ENCODE measurements around the gene MPZL1. TPM values are rescaled to one million over a fixed set of nuclear protein-coding genes. Genes with fewer than 3 reads are reported as not detected.

MPZL1 gene
- total and polyA plus RNA-seq, 4 donors: 173 to 308 (median 265) TPM

DNA sequence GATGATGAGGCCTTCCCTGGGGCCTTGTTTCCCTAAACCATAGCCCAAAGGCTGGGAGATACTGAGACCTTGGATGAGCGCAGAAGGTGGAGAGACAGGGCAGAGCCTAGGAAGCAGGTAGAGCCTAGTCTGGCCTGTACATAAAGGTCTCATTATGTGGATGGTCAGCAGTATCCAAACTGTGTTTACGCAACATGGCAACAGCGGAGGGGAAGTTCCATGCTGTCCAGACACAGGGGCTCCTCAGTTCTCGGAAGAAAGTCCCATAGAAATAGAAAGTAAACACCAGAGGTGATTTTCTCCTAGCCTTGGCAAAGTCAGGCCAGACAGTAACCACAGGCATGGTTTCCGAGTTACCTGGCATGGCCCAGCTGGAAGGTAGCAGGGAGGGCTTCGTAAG is 42.1 kb upstream of the MPZL1 start:
- no peaks in the 10 kb centered on the region for H3K9me3 ChIP-seq (ENCODE audit: control insufficient read depth, insufficient read depth, low read length)
- DNase-seq (ENCODE audit: low read depth in 4 of 6, low spot score in 6 of 6): no peak
- no peak overlapping the region for H3K4me3 ChIP-seq (ENCODE audit: low read depth, low read length)
- H3K36me3 ChIP-seq (ENCODE audit: control insufficient read depth, insufficient read depth, low read length): no peaks in the 10 kb centered on the region
- WGBS (ENCODE audit: insufficient coverage): 82% methylated on average over 6 of the region's 6 CpGs
- H3K27ac ChIP-seq (ENCODE audit: low read depth, low read length): no peak overlapping the region
- H3K4me1 ChIP-seq (ENCODE audit: control insufficient read depth, insufficient read depth, low read length): peaks cover 3% of the 10 kb centered on the region
- H3K27me3 ChIP-seq (ENCODE audit: control insufficient read depth, insufficient read depth, low read length): peaks cover 7% of the 10 kb centered on the region

DNA sequence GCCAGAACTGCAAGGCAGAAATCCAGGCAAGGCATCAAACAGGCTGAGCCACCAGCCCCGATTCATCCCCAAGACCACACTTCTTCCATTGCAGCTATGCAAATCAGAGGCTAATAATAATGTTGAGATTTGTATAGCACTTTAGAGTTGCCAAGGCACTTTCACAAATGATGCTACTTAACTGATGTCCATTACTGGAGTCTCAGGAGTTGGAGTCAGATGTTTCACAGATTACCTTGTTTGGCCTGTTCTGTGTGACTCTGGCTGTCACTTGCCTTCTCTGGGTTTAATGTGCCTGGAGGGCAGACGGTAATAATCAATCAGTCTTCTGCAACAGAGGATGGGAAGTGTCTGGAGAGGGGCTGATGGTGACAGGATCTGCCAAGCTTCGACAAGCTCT is 40.8 kb upstream of the MPZL1 start:
- no peak overlapping the region for H3K27ac ChIP-seq (ENCODE audit: low read depth, low read length)

DNA sequence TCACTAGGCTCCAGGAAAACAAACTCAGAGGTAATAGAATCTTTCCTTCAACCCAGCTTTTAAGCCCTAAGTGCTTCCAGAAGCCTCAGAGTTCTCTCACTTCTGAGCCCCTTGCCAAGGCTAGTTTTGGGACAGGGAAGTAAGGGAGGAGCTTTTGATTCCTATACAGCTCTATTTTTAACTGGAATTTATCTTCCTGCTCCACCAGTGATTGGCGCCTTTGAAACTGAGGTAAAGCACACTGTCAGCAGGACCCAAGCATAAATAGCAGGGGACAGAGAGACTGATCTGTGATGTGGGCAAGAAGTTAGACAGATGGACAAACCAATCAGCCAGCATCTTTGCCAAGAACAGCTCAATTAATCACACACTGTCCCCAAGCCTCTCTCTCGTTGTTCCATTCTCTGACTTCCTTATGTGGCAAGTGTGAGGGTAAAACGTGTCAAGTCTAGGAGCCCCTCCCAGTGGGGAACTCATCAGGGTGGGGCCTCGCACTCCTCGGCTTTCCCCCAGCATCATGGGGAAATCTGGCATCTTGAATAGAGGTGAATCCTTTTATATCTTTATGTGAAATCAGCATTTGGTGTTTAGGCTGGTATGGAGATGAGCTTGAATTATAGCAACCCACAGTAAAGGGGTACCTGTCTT is 40.2 kb upstream of the MPZL1 start:
- no peaks in the 10 kb centered on the region for H3K36me3 ChIP-seq (ENCODE audit: control insufficient read depth, insufficient read depth, low read length)
- peak in 1 of 6 donors; percentile 43 for DNase-seq (ENCODE audit: low read depth in 4 of 6, low spot score in 6 of 6)
- peaks cover 3% of the 10 kb centered on the region for H3K4me1 ChIP-seq (ENCODE audit: control insufficient read depth, insufficient read depth, low read length)
- peaks cover 13% of the 10 kb centered on the region for H3K27me3 ChIP-seq (ENCODE audit: control insufficient read depth, insufficient read depth, low read length)
- H3K9me3 ChIP-seq (ENCODE audit: control insufficient read depth, insufficient read depth, low read length): no peaks in the 10 kb centered on the region
- no peak overlapping the region for H3K27ac ChIP-seq (ENCODE audit: low read depth, low read length)
- H3K4me3 ChIP-seq (ENCODE audit: low read depth, low read length): no peak overlapping the region
- WGBS (ENCODE audit: insufficient coverage): 62% methylated on average over 2 of the region's 5 CpGs

More for the DNA sequence above, 40.8 kb upstream of the MPZL1 start:
- peaks cover 3% of the 10 kb centered on the region for H3K4me1 ChIP-seq (ENCODE audit: control insufficient read depth, insufficient read depth, low read length)
- peaks cover 13% of the 10 kb centered on the region for H3K27me3 ChIP-seq (ENCODE audit: control insufficient read depth, insufficient read depth, low read length)
- WGBS (ENCODE audit: insufficient coverage): 67% methylated on average over 1 of the region's 3 CpGs
- no peaks in the 10 kb centered on the region for H3K36me3 ChIP-seq (ENCODE audit: control insufficient read depth, insufficient read depth, low read length)
- no peak overlapping the region for H3K4me3 ChIP-seq (ENCODE audit: low read depth, low read length)
- DNase-seq (ENCODE audit: low read depth in 4 of 6, low spot score in 6 of 6): no peak
- H3K9me3 ChIP-seq (ENCODE audit: control insufficient read depth, insufficient read depth, low read length): no peaks in the 10 kb centered on the region

DNA sequence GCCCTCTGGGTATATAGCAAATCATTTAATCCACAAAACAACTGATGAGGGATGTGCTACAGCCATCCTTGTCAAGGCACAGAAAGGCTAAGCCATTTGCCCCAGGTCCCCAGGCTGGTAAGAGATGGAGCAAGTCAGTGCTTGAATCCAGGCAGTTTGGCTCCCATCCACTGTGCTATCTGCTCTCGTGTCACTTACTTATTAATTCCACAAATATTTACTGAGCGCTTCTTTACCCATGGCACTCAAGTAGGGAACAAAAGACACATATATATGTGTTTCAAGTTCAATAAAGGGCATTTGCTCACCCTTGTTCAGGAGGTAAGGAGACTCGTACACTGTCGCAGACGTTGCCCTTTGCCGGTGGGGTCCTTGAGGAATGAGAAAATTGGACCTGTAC is 38.6 kb upstream of the MPZL1 start:
- Histone ChIP-seq H3K4me3 (ENCODE audit: low read depth, low read length) (no peak overlapping the region), H3K27me3 (ENCODE audit: control insufficient read depth, insufficient read depth, low read length) (peaks cover 20% of the 10 kb centered on the region), H3K4me1 (ENCODE audit: control insufficient read depth, insufficient read depth, low read length) (peaks cover 7% of the 10 kb centered on the region), H3K27ac (ENCODE audit: low read depth, low read length) (no peak overlapping the region), H3K36me3 (ENCODE audit: control insufficient read depth, insufficient read depth, low read length) (no peaks in the 10 kb centered on the region), H3K9me3 (ENCODE audit: control insufficient read depth, insufficient read depth, low read length) (no peaks in the 10 kb centered on the region)
- WGBS (ENCODE audit: insufficient coverage): 90% methylated on average over 4 of the region's 6 CpGs
- no peak for DNase-seq (ENCODE audit: low read depth in 4 of 6, low spot score in 6 of 6)

DNA sequence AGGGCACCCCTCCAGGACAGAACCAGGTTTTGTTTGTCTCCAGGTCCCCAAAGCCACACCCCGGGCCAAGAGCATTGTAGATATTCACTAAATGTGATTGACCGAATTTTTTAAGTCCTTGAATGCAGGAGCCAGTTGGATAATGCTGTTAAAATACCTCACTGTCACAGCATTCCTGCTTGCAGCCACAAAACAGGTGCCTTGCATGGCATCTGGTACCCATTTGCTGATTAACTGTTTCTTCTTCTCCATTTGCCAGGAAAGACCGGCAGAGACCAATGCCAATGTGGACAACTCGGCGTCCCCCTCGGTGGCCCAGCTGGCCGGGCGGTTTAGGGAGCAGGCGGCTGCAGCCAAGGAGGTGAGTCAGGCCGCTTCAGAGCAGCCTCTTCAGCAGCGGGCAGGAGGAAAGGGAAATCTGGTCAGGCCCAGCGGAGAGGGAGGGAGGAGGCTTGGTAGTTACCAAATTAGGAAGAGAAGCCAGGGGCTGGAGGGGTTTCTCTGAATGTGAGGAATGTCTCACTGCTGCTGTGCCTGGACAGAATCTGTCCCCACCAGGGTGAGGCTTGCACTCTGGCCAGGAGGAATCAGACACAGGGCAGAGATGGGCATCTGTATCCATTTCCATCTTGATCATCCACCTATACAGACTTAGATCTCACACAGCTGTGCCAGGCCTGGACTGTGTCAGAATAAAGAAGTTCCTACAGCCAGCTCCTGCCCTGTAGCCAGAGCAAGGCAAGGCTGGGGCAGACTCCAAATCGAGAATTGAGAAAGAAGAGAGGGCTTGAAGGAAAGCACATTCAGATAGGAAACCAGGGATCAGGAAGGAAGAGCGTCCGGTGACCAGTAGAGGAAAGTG is 37.9 kb upstream of the MPZL1 start:
- no peak overlapping the region for H3K4me3 ChIP-seq (ENCODE audit: low read depth, low read length)
- 70% methylated on average over 15 of the region's 15 CpGs for WGBS (ENCODE audit: insufficient coverage)
- peaks cover 20% of the 10 kb centered on the region for H3K27me3 ChIP-seq (ENCODE audit: control insufficient read depth, insufficient read depth, low read length)
- H3K36me3 ChIP-seq (ENCODE audit: control insufficient read depth, insufficient read depth, low read length): no peaks in the 10 kb centered on the region
- H3K27ac ChIP-seq (ENCODE audit: low read depth, low read length): no peak overlapping the region
- H3K4me1 ChIP-seq (ENCODE audit: control insufficient read depth, insufficient read depth, low read length): peaks cover 7% of the 10 kb centered on the region
- DNase-seq (ENCODE audit: low read depth in 4 of 6, low spot score in 6 of 6): no peak
- no peaks in the 10 kb centered on the region for H3K9me3 ChIP-seq (ENCODE audit: control insufficient read depth, insufficient read depth, low read length)

DNA sequence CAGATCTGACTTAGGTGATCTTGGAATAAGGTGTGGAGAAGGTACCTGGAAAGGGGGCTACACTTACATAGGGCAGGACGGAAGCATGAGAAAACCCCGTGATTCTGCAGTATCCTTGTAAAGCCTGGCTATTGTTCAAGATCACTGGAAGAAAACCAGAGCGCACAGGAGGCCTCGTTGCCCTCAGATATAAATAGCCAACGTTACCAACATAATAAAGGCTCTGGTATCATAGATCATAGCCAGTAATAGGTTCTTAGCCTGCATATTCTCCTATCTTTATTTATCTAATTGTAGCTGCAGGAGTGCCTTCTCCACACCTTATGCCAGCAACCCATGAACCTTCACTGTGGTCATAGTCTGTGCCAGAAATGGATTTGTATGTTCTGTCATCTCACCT is 35.9 kb upstream of the MPZL1 start:
- H3K27ac ChIP-seq (ENCODE audit: low read depth, low read length): no peak overlapping the region
- 68% methylated on average over 4 of the region's 5 CpGs for WGBS (ENCODE audit: insufficient coverage)
- peaks cover 27% of the 10 kb centered on the region for H3K27me3 ChIP-seq (ENCODE audit: control insufficient read depth, insufficient read depth, low read length)
- DNase-seq (ENCODE audit: low read depth in 4 of 6, low spot score in 6 of 6): no peak
- no peak overlapping the region for H3K4me3 ChIP-seq (ENCODE audit: low read depth, low read length)
- peaks cover 7% of the 10 kb centered on the region for H3K4me1 ChIP-seq (ENCODE audit: control insufficient read depth, insufficient read depth, low read length)
- H3K36me3 ChIP-seq (ENCODE audit: control insufficient read depth, insufficient read depth, low read length): no peaks in the 10 kb centered on the region
- no peaks in the 10 kb centered on the region for H3K9me3 ChIP-seq (ENCODE audit: control insufficient read depth, insufficient read depth, low read length)

DNA sequence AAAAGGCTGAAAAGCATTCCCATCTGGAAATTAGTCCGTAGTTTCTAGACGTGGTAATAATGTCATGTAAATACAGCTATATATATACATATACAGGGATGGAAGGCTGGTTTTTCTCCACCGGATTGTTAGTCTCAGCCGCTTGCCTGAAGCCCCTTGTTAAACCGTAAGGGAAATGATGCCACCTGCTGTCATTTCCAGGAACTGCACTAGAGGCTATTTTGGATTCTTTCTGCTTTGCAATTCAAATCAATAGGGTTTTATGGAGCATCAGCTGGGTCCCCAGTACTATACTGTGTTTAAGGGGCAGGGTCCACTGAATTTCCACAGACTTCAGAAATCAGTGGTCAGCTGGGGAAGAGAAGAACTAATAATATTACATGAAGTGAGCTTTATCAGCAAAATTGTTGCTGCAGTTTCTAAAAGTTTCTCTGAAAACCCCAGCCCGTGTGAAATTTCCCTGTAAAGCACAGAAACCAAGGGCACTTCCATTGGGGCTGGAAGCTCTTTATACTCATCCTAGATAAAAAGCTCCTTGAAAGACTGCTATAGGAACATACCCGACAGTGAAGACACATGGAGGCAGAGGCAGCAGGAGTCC is 33.8 kb upstream of the MPZL1 start:
- Histone ChIP-seq H3K27me3 (ENCODE audit: control insufficient read depth, insufficient read depth, low read length) (peaks cover 36% of the 10 kb centered on the region), H3K36me3 (ENCODE audit: control insufficient read depth, insufficient read depth, low read length) (no peaks in the 10 kb centered on the region), H3K27ac (ENCODE audit: low read depth, low read length) (no peak overlapping the region), H3K9me3 (ENCODE audit: control insufficient read depth, insufficient read depth, low read length) (no peaks in the 10 kb centered on the region), H3K4me1 (ENCODE audit: control insufficient read depth, insufficient read depth, low read length) (peaks cover 7% of the 10 kb centered on the region), H3K4me3 (ENCODE audit: low read depth, low read length) (no peak overlapping the region)
- peak; percentile 76 to 97 (median 85) for DNase-seq (ENCODE audit: low read depth in 4 of 6, low spot score in 6 of 6)
- WGBS (ENCODE audit: insufficient coverage): 13% methylated on average over 5 of the region's 7 CpGs

DNA sequence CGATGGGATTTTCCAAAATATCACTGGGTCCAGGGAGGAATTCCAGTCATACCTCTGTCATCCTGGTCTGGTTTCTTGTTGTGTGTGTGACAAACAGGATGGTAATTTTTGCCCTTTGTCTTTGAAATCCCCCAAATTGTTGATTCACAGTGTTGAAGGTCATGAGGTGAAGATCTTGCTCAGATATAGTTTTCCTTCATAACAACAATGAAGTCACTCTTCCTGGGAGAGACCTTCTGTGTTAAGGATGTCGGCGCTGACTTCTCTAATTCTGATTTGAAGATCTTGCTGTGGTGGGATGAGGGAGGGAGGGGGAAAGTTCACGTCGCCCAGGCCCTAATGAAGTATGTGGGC is 32.2 kb upstream of the MPZL1 start:
- WGBS (ENCODE audit: insufficient coverage): no CpG with 5 or more reads among the region's 5 CpGs
- H3K27ac ChIP-seq (ENCODE audit: low read depth, low read length): no peak overlapping the region
- no peak overlapping the region for H3K4me3 ChIP-seq (ENCODE audit: low read depth, low read length)
- H3K9me3 ChIP-seq (ENCODE audit: control insufficient read depth, insufficient read depth, low read length): no peaks in the 10 kb centered on the region
- H3K36me3 ChIP-seq (ENCODE audit: control insufficient read depth, insufficient read depth, low read length): no peaks in the 10 kb centered on the region
- DNase-seq (ENCODE audit: low read depth in 4 of 6, low spot score in 6 of 6): no peak
- peaks cover 38% of the 10 kb centered on the region for H3K27me3 ChIP-seq (ENCODE audit: control insufficient read depth, insufficient read depth, low read length)
- H3K4me1 ChIP-seq (ENCODE audit: control insufficient read depth, insufficient read depth, low read length): peaks cover 7% of the 10 kb centered on the region

DNA sequence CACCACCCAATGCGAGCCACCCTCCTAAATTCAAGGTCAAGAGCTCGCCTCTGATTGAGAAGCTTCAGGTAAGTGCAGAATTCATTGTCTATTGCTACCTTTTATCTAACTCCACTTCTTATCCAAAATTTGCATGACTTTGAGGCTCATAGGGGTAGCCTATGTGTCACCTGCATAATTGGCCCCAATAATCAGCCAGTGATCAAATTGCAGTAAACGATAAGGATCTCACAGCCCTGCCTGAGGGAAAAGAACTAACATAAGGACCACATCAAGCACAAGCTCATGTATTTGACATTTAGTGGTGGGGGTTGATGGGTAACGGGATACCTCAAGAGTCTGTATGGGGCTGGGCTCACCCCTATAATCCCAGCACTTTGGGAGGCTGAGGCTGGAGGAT is 31.7 kb upstream of the MPZL1 start:
- no CpG with 5 or more reads among the region's 4 CpGs for WGBS (ENCODE audit: insufficient coverage)
- Histone ChIP-seq H3K36me3 (ENCODE audit: control insufficient read depth, insufficient read depth, low read length) (no peaks in the 10 kb centered on the region), H3K27me3 (ENCODE audit: control insufficient read depth, insufficient read depth, low read length) (peaks cover 43% of the 10 kb centered on the region), H3K4me3 (ENCODE audit: low read depth, low read length) (no peak overlapping the region), H3K27ac (ENCODE audit: low read depth, low read length) (no peak overlapping the region), H3K4me1 (ENCODE audit: control insufficient read depth, insufficient read depth, low read length) (peaks cover 11% of the 10 kb centered on the region), H3K9me3 (ENCODE audit: control insufficient read depth, insufficient read depth, low read length) (no peaks in the 10 kb centered on the region)
- DNase-seq (ENCODE audit: low read depth in 4 of 6, low spot score in 6 of 6): no peak

Measured in spinal cord (tissue), 10 donors.